Calu3 (cell line): ENCODE data around the gene ANKRD12. TPM values are rescaled to one million over a fixed set of nuclear protein-coding genes. Genes with fewer than 3 reads are reported as not detected.

Source experiments
- BruUV-seq: library from RNA; stranded (reverse); fragments of 400-500 nt; replicated peaks from 2 replicates; lab custom pipeline; 2021; lab: Mats Ljungman, UMichigan
- CTCF ChIA-PET: fragments of 300-600 bp; sonication (Branson Sonifier 250); formaldehyde crosslinking; loops from one replicate; lab custom pipeline; 2022; ENCODE audit warnings: antibody characterized with exemption; lab: Charles Lee
- DNase-seq: peaks from one replicate; pipeline ENCODE4 v3.0.0; 2022
- H3K27ac Mint-ChIP-seq: one replicate; pipeline ENCODE4 v1.8.0; 2022; ENCODE audit warnings: mixed read lengths; ENCODE audit not compliant: unreplicated experiment
- H3K27me3 Mint-ChIP-seq: one replicate; pipeline ENCODE4 v1.8.0; 2022; ENCODE audit warnings: mixed read lengths; ENCODE audit not compliant: unreplicated experiment
- H3K36me3 Mint-ChIP-seq: one replicate; pipeline ENCODE4 v1.8.0; 2022; ENCODE audit warnings: mild to moderate bottlenecking, moderate library complexity, mixed read lengths; ENCODE audit not compliant: insufficient read depth, unreplicated experiment
- H3K4me1 Mint-ChIP-seq: one replicate; pipeline ENCODE4 v1.8.0; 2022; ENCODE audit warnings: mild to moderate bottlenecking, low read depth, mixed read lengths; ENCODE audit not compliant: unreplicated experiment
- H3K4me3 Mint-ChIP-seq: one replicate; pipeline ENCODE4 v1.8.0; 2022; ENCODE audit warnings: mild to moderate bottlenecking, low read depth, moderate library complexity, mixed read lengths; ENCODE audit not compliant: unreplicated experiment
- H3K9me3 Mint-ChIP-seq: one replicate; pipeline ENCODE4 v1.8.0; 2022; ENCODE audit warnings: low read depth, mixed read lengths; ENCODE audit not compliant: unreplicated experiment
- CTCF ChIP-seq: fragments of 200-600 bp; IDR thresholded peaks from one replicate; pipeline ENCODE4 v1.8.0; 2022; ENCODE audit warnings: antibody characterized with exemption; ENCODE audit not compliant: unreplicated experiment
- intact Hi-C: fragments of 100-400 bp; cut with micrococcal nuclease; formaldehyde crosslinking; loops from one replicate; pipeline ENCODE4 v1.10.0; 2022; ENCODE audit not compliant: unreplicated experiment
- total RNA-seq: library from RNA; stranded (reverse); gene quantifications from 2 replicates; pipeline ENCODE4 v1.2.3, GENCODE V29; 2022

Gene ANKRD12
- total RNA-seq, 1 experiment from 2014 or later = 40.7 TPM

GRCh38 chr18:9325716-9326115 is 189.1 kb downstream of the ANKRD12 start:
- BruUV-seq = no TSS peak
- CTCF ChIA-PET = no interaction called here
- no peak for DNase-seq
- TF ChIP-seq CTCF = no peak
- Mint-ChIP-seq H3K4me1 (peaks cover 13% of the 10 kb centered on the region), H3K27me3 (peaks cover 28% of the 10 kb centered on the region), H3K4me3 (no peak overlapping the region), H3K9me3 (peaks cover 9% of the 10 kb centered on the region), H3K27ac (no peak overlapping the region), H3K36me3 (no peaks in the 10 kb centered on the region)
- intact Hi-C loops = no loop called here

- Mint-ChIP-seq H3K27me3 (peaks cover under 1% of the 10 kb centered on the region), H3K9me3 (no peaks in the 10 kb centered on the region), H3K36me3 (peaks cover under 1% of the 10 kb centered on the region), H3K4me1 (no peaks in the 10 kb centered on the region), H3K4me3 (no peak overlapping the region), H3K27ac (no peak overlapping the region)
- no peak for DNase-seq
- intact Hi-C loops = no loop called here
- no TSS peak for BruUV-seq
- CTCF ChIA-PET = no interaction called here
- TF ChIP-seq CTCF = no peak
Measured at GRCh38 chr18:9328776-9329175, 192.2 kb downstream of the ANKRD12 start.

- DNase-seq = no peak
- Mint-ChIP-seq H3K4me1 (no peaks in the 10 kb centered on the region), H3K36me3 (peaks cover 8% of the 10 kb centered on the region), H3K4me3 (no peak overlapping the region), H3K27me3 (no peaks in the 10 kb centered on the region), H3K27ac (no peak overlapping the region), H3K9me3 (no peaks in the 10 kb centered on the region)
- no TSS peak for BruUV-seq
- no peak for TF ChIP-seq CTCF
- CTCF ChIA-PET = no interaction called here
- intact Hi-C loops = no loop called here
Measured at GRCh38 chr18:9329471-9329870, 192.9 kb downstream of the ANKRD12 start.

GRCh38 chr18:9330419-9330818 is 193.8 kb downstream of the ANKRD12 start:
- intact Hi-C loops = loop anchor here (10.0 kb wide), 1 partner anchor 256 kb away; no protein-coding TSS in a partner anchor
- CTCF ChIA-PET = no interaction called here
- Mint-ChIP-seq H3K27me3 (no peaks in the 10 kb centered on the region), H3K36me3 (peaks cover 17% of the 10 kb centered on the region), H3K27ac (no peak overlapping the region), H3K4me3 (no peak overlapping the region), H3K4me1 (no peaks in the 10 kb centered on the region), H3K9me3 (no peaks in the 10 kb centered on the region)
- BruUV-seq = no TSS peak
- TF ChIP-seq CTCF = no peak
- no peak for DNase-seq
